ENCODE results near the gene TMEFF2.

Gene TMEFF2

GRCh38 chr2:192004188-192004963, 190.4 kb downstream of the TMEFF2 start:
- Histone ChIP-seq H3K9me3 (no peaks in the 10 kb centered on the region), H3K4me1 (no peaks in the 10 kb centered on the region), H3K27me3 (no peaks in the 10 kb centered on the region), H3K4me3 (no peak overlapping the region), H3K36me3 (no peaks in the 10 kb centered on the region), H3K27ac (no peak overlapping the region)
- no peak for DNase-seq
- intact Hi-C loops (cut with DNase I; ENCODE audit: low total_unique reads), result no loop called here
- no peak for TF ChIP-seq CTCF (IDR thresholded peaks at IDR 0.05)

GRCh38 chr2:192002418-192002817, 192.3 kb downstream of the TMEFF2 start:
- no peak overlapping the region for H3K4me3 ChIP-seq
- H3K27ac ChIP-seq, result no peak overlapping the region
- H3K27me3 ChIP-seq, result no peaks in the 10 kb centered on the region
- H3K4me1 ChIP-seq, result no peaks in the 10 kb centered on the region
- no peaks in the 10 kb centered on the region for H3K36me3 ChIP-seq
- TF ChIP-seq CTCF (IDR thresholded peaks at IDR 0.05), result no peak
- DNase-seq, result no peak
- no peaks in the 10 kb centered on the region for H3K9me3 ChIP-seq
- intact Hi-C loops (cut with DNase I; ENCODE audit: low total_unique reads), result no loop called here

GRCh38 chr2:192000196-192000980, 194.3 kb downstream of the TMEFF2 start:
- TF ChIP-seq CTCF (IDR thresholded peaks at IDR 0.05), result no peak
- H3K27ac ChIP-seq, result no peak overlapping the region
- H3K4me3 ChIP-seq, result no peak overlapping the region
- no peaks in the 10 kb centered on the region for H3K27me3 ChIP-seq
- intact Hi-C loops (cut with DNase I; ENCODE audit: low total_unique reads), result no loop called here
- H3K4me1 ChIP-seq, result no peaks in the 10 kb centered on the region
- DNase-seq, result no peak
- H3K36me3 ChIP-seq, result no peaks in the 10 kb centered on the region
- no peaks in the 10 kb centered on the region for H3K9me3 ChIP-seq

DNA sequence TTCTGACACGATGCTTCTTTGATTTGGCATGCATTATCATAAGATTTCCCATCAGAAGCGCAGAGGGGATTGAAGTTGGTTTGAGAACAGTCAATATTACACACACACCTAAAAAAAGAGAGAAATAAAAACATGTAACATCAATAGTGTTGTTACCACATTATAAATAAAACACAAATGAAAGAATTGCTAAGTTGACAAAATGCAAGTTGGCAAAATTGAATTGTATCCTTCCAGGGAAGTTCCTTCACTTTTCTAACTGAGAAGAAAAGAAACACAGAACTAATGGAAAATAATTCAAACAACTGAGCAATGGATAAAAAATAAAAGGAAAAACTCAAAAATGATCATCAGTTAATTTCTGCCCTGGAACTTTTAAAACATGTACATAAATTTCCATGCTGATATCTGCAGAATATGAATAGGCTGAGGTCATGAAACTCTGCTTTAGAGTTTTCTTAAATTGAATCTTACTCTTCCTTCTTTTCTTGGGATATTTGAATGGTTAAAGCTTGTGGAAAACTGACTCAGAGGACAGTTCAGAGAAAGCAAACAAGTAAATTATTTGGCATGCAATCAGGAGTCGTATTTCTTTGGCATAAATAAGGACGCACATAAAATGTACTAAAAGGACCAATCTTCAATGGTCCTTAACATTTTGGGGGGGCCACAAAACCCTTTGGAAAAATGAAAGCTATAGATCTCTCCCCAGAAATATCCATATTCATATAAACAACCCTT, 195.5 kb downstream of the TMEFF2 start:
- intact Hi-C loops (cut with DNase I; ENCODE audit: low total_unique reads), result no loop called here
- Histone ChIP-seq H3K4me3 (no peak overlapping the region), H3K4me1 (no peaks in the 10 kb centered on the region), H3K27ac (no peak overlapping the region), H3K36me3 (no peaks in the 10 kb centered on the region), H3K9me3 (no peaks in the 10 kb centered on the region), H3K27me3 (no peaks in the 10 kb centered on the region)
- DNase-seq, result no peak
- no peak for TF ChIP-seq CTCF (IDR thresholded peaks at IDR 0.05)

- intact Hi-C loops (cut with DNase I; ENCODE audit: low total_unique reads), result no loop called here
- TF ChIP-seq CTCF (IDR thresholded peaks at IDR 0.05), result no peak
- Histone ChIP-seq H3K9me3 (no peaks in the 10 kb centered on the region), H3K36me3 (no peaks in the 10 kb centered on the region), H3K4me3 (no peak overlapping the region), H3K27ac (no peak overlapping the region), H3K27me3 (no peaks in the 10 kb centered on the region), H3K4me1 (no peaks in the 10 kb centered on the region)
- no peak for DNase-seq
Observed at GRCh38 chr2:191995285-191995684, 199.4 kb downstream of the TMEFF2 start.

All from tibial artery (tissue), 4 donors.